VCaP (cell line): ENCODE results near the gene PLEKHA4.
A peak's percentile ranks its signal among the peaks of the same experiment; 100 is the strongest.

ENCODE experiments used
- H3K27ac ChIP-seq: fragments of 450-650 bp; 2 replicates; pipeline ENCODE4 v1.5.1; 2017
- TF ChIP-seq, protein P1 (sequence below): fragments of 450-650 bp; conservative IDR thresholded peaks from 2 replicates; pipeline ENCODE4 v1.5.1; 2017; ENCODE audit warnings: mild to moderate bottlenecking, moderate library complexity

Gene PLEKHA4

DNA sequence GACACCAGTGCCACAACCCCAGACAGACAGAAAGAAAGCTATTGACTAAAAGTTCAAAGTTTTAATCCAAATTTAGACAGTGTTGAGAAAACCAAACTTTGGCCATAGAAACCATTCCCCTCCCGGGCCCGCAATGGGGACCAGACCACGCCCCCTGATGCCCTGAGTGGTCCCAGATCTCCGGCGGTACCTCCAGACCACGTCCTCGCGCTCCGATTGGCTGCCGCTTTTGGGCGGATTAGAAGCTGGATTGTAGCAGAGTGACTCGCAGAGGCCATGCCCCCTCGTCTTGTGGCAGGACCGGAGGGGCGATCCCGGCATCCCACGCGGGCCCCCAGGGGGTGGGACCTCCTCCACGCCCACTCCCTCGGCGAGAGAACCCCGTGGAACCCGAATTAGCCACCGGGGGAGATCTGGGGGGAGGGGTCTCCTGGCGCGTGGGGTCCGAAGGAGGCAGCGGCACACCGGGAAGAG, 31.3 kb downstream of the PLEKHA4 start:
- TF ChIP-seq, protein P1, sequence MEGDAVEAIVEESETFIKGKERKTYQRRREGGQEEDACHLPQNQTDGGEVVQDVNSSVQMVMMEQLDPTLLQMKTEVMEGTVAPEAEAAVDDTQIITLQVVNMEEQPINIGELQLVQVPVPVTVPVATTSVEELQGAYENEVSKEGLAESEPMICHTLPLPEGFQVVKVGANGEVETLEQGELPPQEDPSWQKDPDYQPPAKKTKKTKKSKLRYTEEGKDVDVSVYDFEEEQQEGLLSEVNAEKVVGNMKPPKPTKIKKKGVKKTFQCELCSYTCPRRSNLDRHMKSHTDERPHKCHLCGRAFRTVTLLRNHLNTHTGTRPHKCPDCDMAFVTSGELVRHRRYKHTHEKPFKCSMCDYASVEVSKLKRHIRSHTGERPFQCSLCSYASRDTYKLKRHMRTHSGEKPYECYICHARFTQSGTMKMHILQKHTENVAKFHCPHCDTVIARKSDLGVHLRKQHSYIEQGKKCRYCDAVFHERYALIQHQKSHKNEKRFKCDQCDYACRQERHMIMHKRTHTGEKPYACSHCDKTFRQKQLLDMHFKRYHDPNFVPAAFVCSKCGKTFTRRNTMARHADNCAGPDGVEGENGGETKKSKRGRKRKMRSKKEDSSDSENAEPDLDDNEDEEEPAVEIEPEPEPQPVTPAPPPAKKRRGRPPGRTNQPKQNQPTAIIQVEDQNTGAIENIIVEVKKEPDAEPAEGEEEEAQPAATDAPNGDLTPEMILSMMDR: no peak
- peak overlapping the region; percentile 75; the same call in 1 of the 2 replicates for H3K27ac ChIP-seq

DNA sequence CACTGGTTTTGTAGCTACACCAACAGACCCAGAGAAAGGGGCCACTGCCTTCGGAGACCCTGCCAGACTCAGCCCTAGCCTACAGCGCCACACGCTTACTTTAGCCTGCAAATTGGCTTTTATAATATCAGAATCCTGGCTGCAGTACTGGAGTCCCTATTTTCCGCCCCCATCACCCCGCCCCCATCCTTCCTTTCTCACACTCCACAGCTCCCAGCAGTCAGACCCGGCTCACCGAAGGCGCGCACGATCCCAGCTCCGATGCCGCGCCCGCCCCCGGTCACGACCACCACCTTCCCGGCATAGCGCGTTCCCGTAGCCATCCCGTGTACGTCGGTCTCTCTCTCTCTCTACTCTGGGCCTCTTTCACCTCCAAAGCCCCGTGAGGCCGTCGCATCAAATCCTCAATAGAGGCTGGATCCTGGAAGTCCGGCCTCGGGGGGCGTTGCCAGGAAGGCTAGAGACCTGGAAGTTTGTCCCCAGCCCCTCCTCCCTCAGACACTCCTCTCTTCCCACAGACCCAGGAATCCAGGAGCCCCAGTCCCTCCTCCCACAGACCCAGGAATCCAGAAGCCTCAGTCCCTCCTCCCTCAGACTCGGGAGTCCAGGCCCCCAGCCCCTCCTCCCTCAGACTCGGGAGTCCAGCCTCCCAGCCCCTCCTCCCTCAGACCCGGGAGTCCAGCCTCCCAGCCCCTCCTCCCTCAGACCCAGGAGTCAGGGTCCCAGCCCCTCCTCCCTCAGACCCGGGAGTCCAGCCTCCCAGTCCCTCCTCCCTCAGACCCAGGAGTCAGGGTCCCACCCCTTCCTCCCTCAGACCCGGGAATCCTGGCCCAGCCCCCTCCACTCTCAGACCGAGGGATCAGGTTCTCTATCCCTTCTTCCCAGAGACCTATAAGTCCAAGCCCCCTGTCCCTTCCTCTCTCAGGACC, 32.1 kb downstream of the PLEKHA4 start, which contains the start of gene HSD17B14:
Gene HSD17B14 (minus strand): TSS at position 403 of the 929 bp plus-strand sequence. CDS start 80 bp downstream, at position 323.
- TF ChIP-seq, protein P1: peak; percentile 61

DNA sequence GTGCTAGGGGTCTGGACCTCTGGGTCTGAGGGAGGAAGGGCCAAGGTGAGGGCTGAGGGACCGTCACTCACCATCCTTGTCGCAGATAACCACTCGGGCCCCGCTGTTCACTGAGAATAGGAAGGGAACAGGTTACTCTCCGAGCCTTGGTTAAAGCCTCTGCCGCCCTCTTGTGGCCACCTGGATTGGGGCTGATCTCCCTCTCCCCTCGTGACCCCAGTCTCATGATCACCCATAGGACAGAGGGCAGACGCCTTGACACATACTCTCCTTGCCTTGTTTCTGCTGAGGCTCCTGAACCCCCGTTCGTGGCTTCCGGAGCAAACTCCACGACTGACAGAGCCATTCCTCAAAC, 32.7 kb downstream of the PLEKHA4 start:
- peak overlapping the region; percentile 75 for H3K27ac ChIP-seq
- TF ChIP-seq, protein P1: peak; percentile 93

More for the DNA sequence above, 32.1 kb downstream of the PLEKHA4 start, which contains the start of gene HSD17B14:
- peak within 1 kb of the TSS; percentile 75 for H3K27ac ChIP-seq

DNA sequence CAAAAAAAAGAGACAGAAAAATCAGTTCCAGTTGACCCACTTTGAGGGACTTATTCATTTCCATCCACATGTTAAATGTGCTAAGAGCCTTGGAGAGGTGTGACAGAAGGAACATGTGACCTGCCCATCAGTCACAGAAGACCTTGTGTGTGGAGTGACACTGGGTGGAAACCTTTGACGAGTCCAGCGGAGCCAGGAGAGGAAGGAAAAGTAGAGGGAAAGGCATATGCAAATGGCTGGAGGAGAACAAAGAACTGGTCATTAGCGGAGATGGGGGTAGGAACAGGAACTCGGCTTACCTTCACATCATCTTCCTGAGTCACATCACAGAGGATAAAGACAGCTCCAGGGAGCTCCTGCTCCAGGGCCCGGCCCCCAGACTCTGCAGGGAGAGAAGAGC, 34.4 kb downstream of the PLEKHA4 start:
- TF ChIP-seq, protein P1: no peak
- H3K27ac ChIP-seq: no peak overlapping the region

DNA sequence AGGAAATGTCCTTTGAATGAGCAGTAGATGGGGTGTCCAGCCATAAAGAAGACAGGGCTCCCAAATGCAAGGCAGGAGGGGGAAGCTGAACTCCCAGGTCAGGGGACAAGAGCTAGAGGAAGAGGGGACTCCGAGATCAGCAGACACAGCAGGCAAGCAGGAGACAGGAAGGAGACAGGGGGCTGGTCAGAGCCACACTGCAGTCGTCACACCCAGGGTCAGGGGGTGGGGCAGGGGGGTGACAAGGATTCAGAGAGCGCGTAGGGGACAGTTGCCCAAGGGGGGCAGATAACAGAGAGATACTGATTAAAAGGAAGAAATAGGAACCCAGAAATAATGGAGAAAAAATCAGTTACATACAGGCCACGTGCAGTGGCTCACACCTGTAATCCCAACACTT, 35.4 kb downstream of the PLEKHA4 start:
- TF ChIP-seq, protein P1: no peak

DNA sequence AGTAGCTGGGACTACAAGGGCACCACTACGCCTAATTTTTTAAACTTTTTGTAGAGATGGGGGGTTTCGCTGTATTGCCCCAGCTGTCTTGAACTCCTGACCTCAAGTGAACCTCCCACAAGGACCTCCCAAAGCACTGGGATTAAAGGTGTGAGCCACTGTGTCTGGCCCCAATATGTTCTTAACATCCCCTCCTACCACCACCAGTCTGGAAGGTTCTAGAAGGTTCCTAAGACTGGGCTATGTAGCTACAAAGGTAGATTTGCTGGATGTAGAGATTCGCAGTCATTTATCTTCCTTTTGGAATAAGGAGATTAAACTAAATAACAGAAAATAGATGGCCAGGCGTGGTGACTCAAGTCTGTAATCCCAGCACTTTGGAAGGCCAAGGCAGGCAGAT, 37.5 kb downstream of the PLEKHA4 start:
- TF ChIP-seq, protein P1: no peak
- no peak overlapping the region for H3K27ac ChIP-seq

More for the DNA sequence above, 35.4 kb downstream of the PLEKHA4 start:
- H3K27ac ChIP-seq: no peak overlapping the region

DNA sequence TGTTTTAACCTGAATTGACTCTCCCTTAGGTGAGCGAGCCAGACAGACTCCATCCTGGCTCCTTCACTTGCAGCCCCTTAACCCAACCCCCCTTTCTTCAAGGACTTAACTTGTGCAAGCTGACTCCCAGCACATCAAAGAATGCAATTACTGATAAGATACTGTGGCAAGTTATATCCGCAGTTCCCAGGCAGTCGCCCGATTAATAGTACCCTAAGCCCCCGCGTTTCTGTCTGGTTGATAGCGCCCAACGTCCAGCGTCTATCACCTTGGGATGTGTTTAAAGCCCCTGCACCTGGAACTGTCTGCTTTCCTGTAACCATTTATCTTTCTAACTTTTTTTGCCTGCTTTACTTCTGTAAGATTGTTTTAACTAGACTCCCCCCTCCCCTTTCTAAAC, 38.3 kb downstream of the PLEKHA4 start:
- TF ChIP-seq, protein P1: no peak
- no peak overlapping the region for H3K27ac ChIP-seq
